ENCODE data around the gene TEX22. TPM values are rescaled to one million over a fixed set of nuclear protein-coding genes. Genes with fewer than 3 reads are reported as not detected.

The TEX22 gene
- total and polyA plus RNA-seq, 2 donors (not counting 1 experiment from before 2014, with no cell fraction given): 1.7 to 7.0 TPM

- DNase-seq (no peak), ATAC-seq (ENCODE audit: low read depth) (no peak)
- WGBS (ENCODE audit: insufficient coverage): 92% methylated on average over 19 of the region's 19 CpGs
- peaks cover 4 to 13% of the 10 kb centered on the region in 2 donors for H3K4me1 ChIP-seq (ENCODE audit: control insufficient read depth in 2 of 2, insufficient read depth in 2 of 2, low read length in 2 of 2)
- no peak overlapping the region for H3K4me2 ChIP-seq (replicated peaks; ENCODE audit: low read depth, low read length, poor library complexity, severe bottlenecking)
- H2AFZ ChIP-seq (ENCODE audit: insufficient read depth, low read depth, low read length, poor library complexity, severe bottlenecking): no peak overlapping the region
- Mint-ChIP-seq H3K4me1 (peaks cover 12% of the 10 kb centered on the region), H3K27ac (no peak overlapping the region), H3K27me3 (no peaks in the 10 kb centered on the region), H3K4me3 (no peak overlapping the region), H3K9me3 (ENCODE audit: insufficient read depth) (no peaks in the 10 kb centered on the region)
- peaks cover 42% of the 10 kb centered on the region for H4K20me1 ChIP-seq (ENCODE audit: control insufficient read depth, insufficient read depth, low read length, poor library complexity, severe bottlenecking)
- no peak overlapping the region for H3K27ac ChIP-seq (ENCODE audit: low read length in 2 of 2)
- no peak overlapping the region for H3K9ac ChIP-seq (ENCODE audit: low read length)
- TF ChIP-seq CTCF (IDR thresholded peaks at IDR 0.05): no peak
- TF ChIP-seq EZH2 (IDR thresholded peaks at IDR 0.05; ENCODE audit: borderline replicate concordance, insufficient read depth, low read depth, low read length, poor library complexity, severe bottlenecking): no peak
- ChIA-PET POLR2A (no interaction called here), CTCF (no interaction called here)
- H3K4me3 ChIP-seq (ENCODE audit: control extremely low read depth in 1 of 5, extremely low read depth in 1 of 5, insufficient read depth in 1 of 5, low read depth in 2 of 5, low read length in 4 of 5): no peak overlapping the region
- no peaks in the 10 kb centered on the region for H3K36me3 ChIP-seq (replicated peaks in 1 of 2; ENCODE audit: control extremely low read depth in 1 of 2, control insufficient read depth in 1 of 2, extremely low read depth in 1 of 2, insufficient read depth in 2 of 2, low read length in 1 of 2)
- no peaks in the 10 kb centered on the region for H3K27me3 ChIP-seq (replicated peaks in 1 of 4; ENCODE audit: control extremely low read depth in 1 of 4, control insufficient read depth in 3 of 4, insufficient read depth in 4 of 4, low read length in 3 of 4)
- H3K9me3 ChIP-seq (ENCODE audit: control extremely low read depth in 1 of 3, control insufficient read depth in 2 of 3, insufficient read depth in 1 of 3, low read length in 2 of 3): peaks cover 0 to 17% (median 5%) of the 10 kb centered on the region in 3 donors
- peaks cover 12% of the 10 kb centered on the region for H3K79me2 ChIP-seq (ENCODE audit: control insufficient read depth, insufficient read depth, low read length)
- intact Hi-C loops (cut with micrococcal nuclease): no loop called here
These were observed 49.2 kb upstream of the TEX22 start for GRCh38 chr14:105348945-105349699.

GRCh38 chr14:105349992-105350391 lies 48.3 kb upstream of the TEX22 start:
- Mint-ChIP-seq H3K27me3 (no peaks in the 10 kb centered on the region), H3K4me1 (peaks cover 12% of the 10 kb centered on the region), H3K27ac (no peak overlapping the region), H3K4me3 (no peak overlapping the region), H3K9me3 (ENCODE audit: insufficient read depth) (no peaks in the 10 kb centered on the region)
- no peak for ATAC-seq (ENCODE audit: low read depth)
- Histone ChIP-seq H3K4me1 (ENCODE audit: control insufficient read depth in 2 of 2, insufficient read depth in 2 of 2, low read length in 2 of 2) (peaks cover 4 to 13% of the 10 kb centered on the region in 2 donors), H3K4me2 (replicated peaks; ENCODE audit: low read depth, low read length, poor library complexity, severe bottlenecking) (no peak overlapping the region), H3K36me3 (replicated peaks in 1 of 2; ENCODE audit: control extremely low read depth in 1 of 2, control insufficient read depth in 1 of 2, extremely low read depth in 1 of 2, insufficient read depth in 2 of 2, low read length in 1 of 2) (no peaks in the 10 kb centered on the region), H3K9me3 (ENCODE audit: control extremely low read depth in 1 of 3, control insufficient read depth in 2 of 3, insufficient read depth in 1 of 3, low read length in 2 of 3) (peaks cover 0 to 17% (median 5%) of the 10 kb centered on the region in 3 donors), H2AFZ (ENCODE audit: insufficient read depth, low read depth, low read length, poor library complexity, severe bottlenecking) (no peak overlapping the region), H3K27ac (ENCODE audit: low read length in 2 of 2) (no peak overlapping the region), H3K27me3 (replicated peaks in 1 of 4; ENCODE audit: control extremely low read depth in 1 of 4, control insufficient read depth in 3 of 4, insufficient read depth in 4 of 4, low read length in 3 of 4) (no peaks in the 10 kb centered on the region), H3K79me2 (ENCODE audit: control insufficient read depth, insufficient read depth, low read length) (peaks cover 8% of the 10 kb centered on the region), H3K9ac (ENCODE audit: low read length) (no peak overlapping the region), H4K20me1 (ENCODE audit: control insufficient read depth, insufficient read depth, low read length, poor library complexity, severe bottlenecking) (peaks cover 42% of the 10 kb centered on the region), H3K4me3 (ENCODE audit: control extremely low read depth in 1 of 5, extremely low read depth in 1 of 5, insufficient read depth in 1 of 5, low read depth in 2 of 5, low read length in 4 of 5) (no peak overlapping the region)
- ChIA-PET POLR2A (interaction anchor here (0.6 kb wide), 1 partner anchor 102 kb away, joined by 3 read pairs; no protein-coding TSS in a partner anchor), CTCF (no interaction called here)
- TF ChIP-seq CTCF (IDR thresholded peaks at IDR 0.05) (no peak), EZH2 (IDR thresholded peaks at IDR 0.05; ENCODE audit: borderline replicate concordance, insufficient read depth, low read depth, low read length, poor library complexity, severe bottlenecking) (no peak)
- DNase-seq: no peak
- 95% methylated on average over 11 of the region's 11 CpGs for WGBS (ENCODE audit: insufficient coverage)
- intact Hi-C loops (cut with micrococcal nuclease): no loop called here
